GM12892 (cell line): ENCODE data around the gene XRCC3.

ENCODE experiments used
- POLR2A ChIP-seq: IDR thresholded peaks from 2 replicates; pipeline ENCODE4 v1.6.1; 2011; ENCODE audit warnings: low read depth, low read length, control low read depth
- POLR2AphosphoS5 ChIP-seq: IDR thresholded peaks from 2 replicates; pipeline ENCODE4 v1.6.1; 2011; ENCODE audit warnings: low read depth, low read length, control low read depth
- TAF1 ChIP-seq: IDR thresholded peaks from 2 replicates; pipeline ENCODE4 v1.6.1; 2011; ENCODE audit warnings: low read depth, mild to moderate bottlenecking, control low read depth, low read length, borderline replicate concordance

- no peak for TF ChIP-seq TAF1
- TF ChIP-seq POLR2AphosphoS5 = no peak
- no peak for TF ChIP-seq POLR2A
These were observed 20.7 kb upstream of the XRCC3 start for GRCh38 chr14:103735815-103736545.
